ENCODE results near the gene AHDC1. TPM values are rescaled to one million over a fixed set of nuclear protein-coding genes. Genes with fewer than 3 reads are reported as not detected.
A peak's percentile ranks its signal among the peaks of the same experiment; 100 is the strongest.
"Not testable (repeated sequence)": the region's sequence is repeated elsewhere in the genome, so short reads cannot be mapped to it uniquely, and the experiment has no call there.

Gene AHDC1
- total RNA-seq, 1 donor from 2014 or later: 23.7 TPM

GRCh38 chr1:27624467-27625178 is 20.7 kb upstream of the AHDC1 start:
- TF ChIP-seq CTCF (IDR thresholded peaks at IDR 0.05): no peak
- Histone ChIP-seq H3K4me3 (peak overlapping the region; percentile 36), H3K27ac (peak overlapping the region; percentile 67), H3K36me3 (peaks cover 20% of the 10 kb centered on the region), H3K9me3 (no peaks in the 10 kb centered on the region), H3K27me3 (ENCODE audit: low read depth) (no peaks in the 10 kb centered on the region), H3K4me1 (peaks cover 87% of the 10 kb centered on the region)
- DNase-seq (no peak), ATAC-seq (no peak)
- intact Hi-C loops (cut with DNase I): no loop called here

- no peak for ATAC-seq
- peaks cover 87% of the 10 kb centered on the region for H3K4me1 ChIP-seq
These were observed 19.6 kb upstream of the AHDC1 start for GRCh38 chr1:27623327-27624212.

GRCh38 chr1:27622828-27623227 is 18.9 kb upstream of the AHDC1 start:
- TF ChIP-seq CTCF (IDR thresholded peaks at IDR 0.05): no peak
- H3K27ac ChIP-seq: no peak overlapping the region

More at GRCh38 chr1:27623327-27624212, 19.6 kb upstream of the AHDC1 start:
- intact Hi-C loops (cut with DNase I): no loop called here
- H3K27me3 ChIP-seq (ENCODE audit: low read depth): no peaks in the 10 kb centered on the region
- H3K4me3 ChIP-seq: peak overlapping the region; percentile 14
- no peak for TF ChIP-seq CTCF (IDR thresholded peaks at IDR 0.05)
- DNase-seq: no peak
- peaks cover 21% of the 10 kb centered on the region for H3K36me3 ChIP-seq
- no peak overlapping the region for H3K27ac ChIP-seq
- no peaks in the 10 kb centered on the region for H3K9me3 ChIP-seq

GRCh38 chr1:27621051-27621920 is 17.3 kb upstream of the AHDC1 start:
- Histone ChIP-seq H3K27ac (peak overlapping the region; percentile 0), H3K27me3 (ENCODE audit: low read depth) (no peaks in the 10 kb centered on the region), H3K4me3 (no peak overlapping the region), H3K9me3 (no peaks in the 10 kb centered on the region), H3K4me1 (peaks cover 81% of the 10 kb centered on the region), H3K36me3 (peaks cover 44% of the 10 kb centered on the region)
- TF ChIP-seq CTCF (IDR thresholded peaks at IDR 0.05): no peak
- no peak for DNase-seq
- no peak for ATAC-seq
- intact Hi-C loops (cut with DNase I): no loop called here

More at GRCh38 chr1:27622828-27623227, 18.9 kb upstream of the AHDC1 start:
- H3K4me3 ChIP-seq: no peak overlapping the region
- intact Hi-C loops (cut with DNase I): no loop called here
- H3K36me3 ChIP-seq: peaks cover 28% of the 10 kb centered on the region
- H3K27me3 ChIP-seq (ENCODE audit: low read depth): no peaks in the 10 kb centered on the region
- H3K4me1 ChIP-seq: peaks cover 87% of the 10 kb centered on the region
- H3K9me3 ChIP-seq: no peaks in the 10 kb centered on the region
- DNase-seq (no peak), ATAC-seq (no peak)

GRCh38 chr1:27619782-27620438 is 16.0 kb upstream of the AHDC1 start:
- H3K36me3 ChIP-seq: peaks cover 49% of the 10 kb centered on the region
- not testable (repeated sequence) for ATAC-seq

More at GRCh38 chr1:27619782-27620438, 16.0 kb upstream of the AHDC1 start:
- H3K27ac ChIP-seq; H3K9me3 ChIP-seq; H3K4me3 ChIP-seq; H3K27me3 ChIP-seq (ENCODE audit: low read depth); intact Hi-C loops (cut with DNase I); DNase-seq: not testable (repeated sequence)
- H3K4me1 ChIP-seq: peaks cover 72% of the 10 kb centered on the region
